ENCODE measurements around the gene DNAH5. TPM values are rescaled to one million over a fixed set of nuclear protein-coding genes. Genes with fewer than 3 reads are reported as not detected.

Gene DNAH5
- total RNA-seq, 1 experiment from 2014 or later: 0.11 TPM

- no peak for DNase-seq (ENCODE audit: low read depth, low spot score)
- in situ Hi-C loops (cut with HindIII; ENCODE audit: low pct_unique_long_range_greater_than_20kb, low sequenced_read_pairs): no loop called here
Observed at GRCh38 chr5:13785781-13786415, 158.6 kb downstream of the DNAH5 start.

- no peak for DNase-seq (ENCODE audit: low read depth, low spot score)
- in situ Hi-C loops (cut with HindIII; ENCODE audit: low pct_unique_long_range_greater_than_20kb, low sequenced_read_pairs): no loop called here
Observed at GRCh38 chr5:13783726-13784125, 160.8 kb downstream of the DNAH5 start.

GRCh38 chr5:13780081-13780480 is 164.4 kb downstream of the DNAH5 start:
- in situ Hi-C loops (cut with HindIII; ENCODE audit: low pct_unique_long_range_greater_than_20kb, low sequenced_read_pairs): no loop called here
- no peak for DNase-seq (ENCODE audit: low read depth, low spot score)

- in situ Hi-C loops (cut with HindIII; ENCODE audit: low pct_unique_long_range_greater_than_20kb, low sequenced_read_pairs): no loop called here
- DNase-seq (ENCODE audit: low read depth, low spot score): no peak
Observed at GRCh38 chr5:13773649-13774048, 170.8 kb downstream of the DNAH5 start.

GRCh38 chr5:13771011-13771571 is 173.4 kb downstream of the DNAH5 start:
- in situ Hi-C loops (cut with HindIII; ENCODE audit: low pct_unique_long_range_greater_than_20kb, low sequenced_read_pairs): no loop called here
- no peak for DNase-seq (ENCODE audit: low read depth, low spot score)

GRCh38 chr5:13766236-13766635 is 178.3 kb downstream of the DNAH5 start:
- in situ Hi-C loops (cut with HindIII; ENCODE audit: low pct_unique_long_range_greater_than_20kb, low sequenced_read_pairs): no loop called here

GRCh38 chr5:13763719-13764118 is 180.8 kb downstream of the DNAH5 start:
- in situ Hi-C loops (cut with HindIII; ENCODE audit: low pct_unique_long_range_greater_than_20kb, low sequenced_read_pairs): no loop called here
- no peak for DNase-seq (ENCODE audit: low read depth, low spot score)

More at GRCh38 chr5:13766236-13766635, 178.3 kb downstream of the DNAH5 start:
- DNase-seq (ENCODE audit: low read depth, low spot score): no peak

GRCh38 chr5:13749766-13750165 is 194.7 kb downstream of the DNAH5 start:
- in situ Hi-C loops (cut with HindIII; ENCODE audit: low pct_unique_long_range_greater_than_20kb, low sequenced_read_pairs): no loop called here
- no peak for DNase-seq (ENCODE audit: low read depth, low spot score)

- in situ Hi-C loops (cut with HindIII; ENCODE audit: low pct_unique_long_range_greater_than_20kb, low sequenced_read_pairs): no loop called here
- DNase-seq (ENCODE audit: low read depth, low spot score): no peak
Observed at GRCh38 chr5:13746026-13746425, 198.5 kb downstream of the DNAH5 start.

GRCh38 chr5:13745508-13745907 is 199.0 kb downstream of the DNAH5 start:
- in situ Hi-C loops (cut with HindIII; ENCODE audit: low pct_unique_long_range_greater_than_20kb, low sequenced_read_pairs): no loop called here
- DNase-seq (ENCODE audit: low read depth, low spot score): no peak

GRCh38 chr5:13740471-13740870 is 204.0 kb downstream of the DNAH5 start:
- no peak for DNase-seq (ENCODE audit: low read depth, low spot score)
- in situ Hi-C loops (cut with HindIII; ENCODE audit: low pct_unique_long_range_greater_than_20kb, low sequenced_read_pairs): no loop called here

- no peak for DNase-seq (ENCODE audit: low read depth, low spot score)
- in situ Hi-C loops (cut with HindIII; ENCODE audit: low pct_unique_long_range_greater_than_20kb, low sequenced_read_pairs): no loop called here
Observed at GRCh38 chr5:13739479-13739878, 205.0 kb downstream of the DNAH5 start.

GRCh38 chr5:13735691-13736090 is 208.8 kb downstream of the DNAH5 start:
- in situ Hi-C loops (cut with HindIII; ENCODE audit: low pct_unique_long_range_greater_than_20kb, low sequenced_read_pairs): no loop called here
- no peak for DNase-seq (ENCODE audit: low read depth, low spot score)

- in situ Hi-C loops (cut with HindIII; ENCODE audit: low pct_unique_long_range_greater_than_20kb, low sequenced_read_pairs): no loop called here
- DNase-seq (ENCODE audit: low read depth, low spot score): no peak
Observed at GRCh38 chr5:13731121-13731628, 213.3 kb downstream of the DNAH5 start.

- DNase-seq (ENCODE audit: low read depth, low spot score): no peak
- in situ Hi-C loops (cut with HindIII; ENCODE audit: low pct_unique_long_range_greater_than_20kb, low sequenced_read_pairs): no loop called here
Observed at GRCh38 chr5:13708906-13709305, 235.6 kb downstream of the DNAH5 start.

- DNase-seq (ENCODE audit: low read depth, low spot score): no peak
- in situ Hi-C loops (cut with HindIII; ENCODE audit: low pct_unique_long_range_greater_than_20kb, low sequenced_read_pairs): no loop called here
Observed at GRCh38 chr5:13708432-13708831, 236.1 kb downstream of the DNAH5 start.

- no peak for DNase-seq (ENCODE audit: low read depth, low spot score)
- in situ Hi-C loops (cut with HindIII; ENCODE audit: low pct_unique_long_range_greater_than_20kb, low sequenced_read_pairs): no loop called here
Observed at GRCh38 chr5:13704396-13704795, 240.1 kb downstream of the DNAH5 start.

- in situ Hi-C loops (cut with HindIII; ENCODE audit: low pct_unique_long_range_greater_than_20kb, low sequenced_read_pairs): no loop called here
- no peak for DNase-seq (ENCODE audit: low read depth, low spot score)
Observed at GRCh38 chr5:13700626-13701025, 243.9 kb downstream of the DNAH5 start.

GRCh38 chr5:13698885-13699284 is 245.6 kb downstream of the DNAH5 start:
- no peak for DNase-seq (ENCODE audit: low read depth, low spot score)
- in situ Hi-C loops (cut with HindIII; ENCODE audit: low pct_unique_long_range_greater_than_20kb, low sequenced_read_pairs): no loop called here

All from SK-MEL-5 (cell line).